Panc1 (cell line): ENCODE measurements around the gene CBL.

Experiments
- CTCF ChIP-seq: fragments of 450-650 bp; IDR thresholded peaks from 2 replicates; pipeline ENCODE4 v1.5.1; 2017; ENCODE audit warnings: mild to moderate bottlenecking
- POLR2AphosphoS5 ChIP-seq: IDR thresholded peaks from 2 replicates; pipeline ENCODE4 v1.6.1; 2012; ENCODE audit warnings: mild to moderate bottlenecking, low read depth, low read length, moderate library complexity
- TF ChIP-seq, protein P1 (sequence below), 2 experiments: IDR thresholded peaks; 2 replicates each; pipeline ENCODE4 v1.6.1; 2011 to 2012; ENCODE audit warnings: low read depth in 2 of 2, control low read depth in 1 of 2, low read length in 1 of 2, mild to moderate bottlenecking in 1 of 2, moderate library complexity in 1 of 2; ENCODE audit not compliant: insufficient read depth in 1 of 2

DNA sequence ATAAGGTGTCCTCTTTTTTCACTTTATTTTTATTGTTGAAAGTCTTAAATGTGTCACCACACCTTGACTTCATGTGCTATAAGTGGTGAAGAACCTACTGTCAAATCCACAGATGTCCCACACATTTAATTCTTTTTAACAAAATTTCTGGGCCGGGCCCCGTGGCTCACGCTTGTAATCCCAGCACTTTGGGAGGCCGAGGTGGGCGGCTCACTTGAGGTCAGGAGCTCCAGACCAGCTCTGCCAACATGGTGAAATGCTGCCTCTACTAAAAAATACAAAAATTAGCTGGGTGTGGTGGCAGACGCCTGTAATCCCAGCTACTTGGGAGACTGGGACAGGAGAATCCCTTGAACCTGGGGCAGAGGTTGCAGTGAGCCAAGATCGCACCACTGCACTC lies 3.0 kb downstream of the CBL start:
- TF ChIP-seq CTCF = no peak
- no peak for TF ChIP-seq POLR2AphosphoS5
- TF ChIP-seq, protein P1, sequence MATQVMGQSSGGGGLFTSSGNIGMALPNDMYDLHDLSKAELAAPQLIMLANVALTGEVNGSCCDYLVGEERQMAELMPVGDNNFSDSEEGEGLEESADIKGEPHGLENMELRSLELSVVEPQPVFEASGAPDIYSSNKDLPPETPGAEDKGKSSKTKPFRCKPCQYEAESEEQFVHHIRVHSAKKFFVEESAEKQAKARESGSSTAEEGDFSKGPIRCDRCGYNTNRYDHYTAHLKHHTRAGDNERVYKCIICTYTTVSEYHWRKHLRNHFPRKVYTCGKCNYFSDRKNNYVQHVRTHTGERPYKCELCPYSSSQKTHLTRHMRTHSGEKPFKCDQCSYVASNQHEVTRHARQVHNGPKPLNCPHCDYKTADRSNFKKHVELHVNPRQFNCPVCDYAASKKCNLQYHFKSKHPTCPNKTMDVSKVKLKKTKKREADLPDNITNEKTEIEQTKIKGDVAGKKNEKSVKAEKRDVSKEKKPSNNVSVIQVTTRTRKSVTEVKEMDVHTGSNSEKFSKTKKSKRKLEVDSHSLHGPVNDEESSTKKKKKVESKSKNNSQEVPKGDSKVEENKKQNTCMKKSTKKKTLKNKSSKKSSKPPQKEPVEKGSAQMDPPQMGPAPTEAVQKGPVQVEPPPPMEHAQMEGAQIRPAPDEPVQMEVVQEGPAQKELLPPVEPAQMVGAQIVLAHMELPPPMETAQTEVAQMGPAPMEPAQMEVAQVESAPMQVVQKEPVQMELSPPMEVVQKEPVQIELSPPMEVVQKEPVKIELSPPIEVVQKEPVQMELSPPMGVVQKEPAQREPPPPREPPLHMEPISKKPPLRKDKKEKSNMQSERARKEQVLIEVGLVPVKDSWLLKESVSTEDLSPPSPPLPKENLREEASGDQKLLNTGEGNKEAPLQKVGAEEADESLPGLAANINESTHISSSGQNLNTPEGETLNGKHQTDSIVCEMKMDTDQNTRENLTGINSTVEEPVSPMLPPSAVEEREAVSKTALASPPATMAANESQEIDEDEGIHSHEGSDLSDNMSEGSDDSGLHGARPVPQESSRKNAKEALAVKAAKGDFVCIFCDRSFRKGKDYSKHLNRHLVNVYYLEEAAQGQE (IDR thresholded peaks at IDR 0.05; ENCODE audit: insufficient read depth in 1 of 2, low read depth in 2 of 2, low read length in 1 of 2) = no peak
